Astrocyte (in vitro differentiated cells and primary cell): ENCODE results near the gene C1orf174. TPM values are rescaled to one million over a fixed set of nuclear protein-coding genes. Genes with fewer than 3 reads are reported as not detected.

Source experiments
- DNase-seq: peaks from one replicate; pipeline ENCODE4 v3.0.0-alpha.2; 2010; ENCODE audit warnings: low read depth
- FAIRE-seq: peaks from 2 replicates; lab custom pipeline; 2011; peaks lifted over from hg19 to GRCh38; lab: Jason Lieb, UNC
- H2AFZ ChIP-seq: 2 replicates; pipeline ENCODE4 v1.6.0; 2012; ENCODE audit warnings: low read depth, low read length, inconsistent platforms
- H3K27ac ChIP-seq: 2 replicates; pipeline ENCODE4 v1.5.1; 2011; ENCODE audit warnings: low read depth, low read length, inconsistent platforms
- H3K27me3 ChIP-seq: 2 replicates; pipeline ENCODE4 v1.6.0; 2011; ENCODE audit warnings: low read length, inconsistent platforms; ENCODE audit not compliant: insufficient read depth
- H3K36me3 ChIP-seq: 2 replicates; pipeline ENCODE4 v1.5.1; 2011; ENCODE audit warnings: low read length, inconsistent platforms; ENCODE audit not compliant: insufficient read depth
- H3K4me1 ChIP-seq: 2 replicates; pipeline ENCODE4 v1.5.1; 2011; ENCODE audit warnings: low read length, inconsistent platforms; ENCODE audit not compliant: insufficient read depth
- H3K4me2 ChIP-seq: 2 replicates; pipeline ENCODE4 v1.6.0; 2012; ENCODE audit warnings: low read length, inconsistent platforms
- H3K4me3 ChIP-seq: 2 replicates; pipeline ENCODE4 v1.5.1; 2011; ENCODE audit warnings: low read depth, mild to moderate bottlenecking, low read length, inconsistent platforms; ENCODE audit not compliant: insufficient read depth
- H3K79me2 ChIP-seq: 2 replicates; pipeline ENCODE4 v1.6.0; 2012; ENCODE audit warnings: mild to moderate bottlenecking, low read length, inconsistent platforms; ENCODE audit not compliant: insufficient read depth
- H3K9ac ChIP-seq: 2 replicates; pipeline ENCODE4 v1.6.0; 2012; ENCODE audit warnings: mild to moderate bottlenecking, low read length, inconsistent platforms
- H3K9me3 ChIP-seq: 2 replicates; pipeline ENCODE4 v1.5.1; 2012; ENCODE audit warnings: low read depth, mild to moderate bottlenecking, low read length, inconsistent platforms; ENCODE audit not compliant: insufficient read depth
- H4K20me1 ChIP-seq: 2 replicates; pipeline ENCODE4 v1.6.0; 2012; ENCODE audit warnings: low read length, inconsistent platforms; ENCODE audit not compliant: insufficient read depth
- H3K27ac Mint-ChIP-seq: one replicate; pipeline ENCODE4 v1.8.0; 2021; ENCODE audit warnings: mild to moderate bottlenecking, mixed read lengths; ENCODE audit not compliant: unreplicated experiment
- H3K27me3 Mint-ChIP-seq: one replicate; pipeline ENCODE4 v1.8.0; 2021; ENCODE audit warnings: low read depth, mixed read lengths; ENCODE audit not compliant: unreplicated experiment
- H3K36me3 Mint-ChIP-seq: one replicate; pipeline ENCODE4 v1.8.0; 2021; ENCODE audit warnings: low read depth, mixed read lengths; ENCODE audit not compliant: unreplicated experiment
- H3K4me1 Mint-ChIP-seq: one replicate; pipeline ENCODE4 v1.8.0; 2021; ENCODE audit warnings: low read depth, mixed read lengths; ENCODE audit not compliant: unreplicated experiment
- H3K4me3 Mint-ChIP-seq: one replicate; pipeline ENCODE4 v1.8.0; 2021; ENCODE audit warnings: mild to moderate bottlenecking, moderate library complexity, mixed read lengths; ENCODE audit not compliant: unreplicated experiment
- H3K9me3 Mint-ChIP-seq: one replicate; pipeline ENCODE4 v1.8.0; 2021; ENCODE audit warnings: mild to moderate bottlenecking, mixed read lengths; ENCODE audit not compliant: unreplicated experiment
- CTCF ChIP-seq: IDR thresholded peaks from 2 replicates; pipeline ENCODE4 v1.5.1; 2011; ENCODE audit warnings: low read depth, mild to moderate bottlenecking, inconsistent platforms, low read length, moderate library complexity; ENCODE audit not compliant: insufficient read depth
- EZH2 ChIP-seq: IDR thresholded peaks from 2 replicates; pipeline ENCODE4 v1.6.1; 2012; ENCODE audit warnings: mild to moderate bottlenecking, low read length, inconsistent platforms; ENCODE audit not compliant: insufficient read depth
- total RNA-seq: library from RNA; stranded (reverse); gene quantifications from 2 replicates; pipeline ENCODE4 v1.2.1, GENCODE V29; 2021

C1orf174 gene
- total RNA-seq, 1 donor from 2014 or later, result 26.1 TPM

- H3K4me3 ChIP-seq, result no peak overlapping the region
- no peaks in the 10 kb centered on the region for H3K9me3 Mint-ChIP-seq
- no peaks in the 10 kb centered on the region for H3K9me3 ChIP-seq
- H3K9ac ChIP-seq, result no peak overlapping the region
- H4K20me1 ChIP-seq, result peaks cover 5% of the 10 kb centered on the region
- no peaks in the 10 kb centered on the region for H3K4me1 ChIP-seq
- H3K4me1 Mint-ChIP-seq, result no peaks in the 10 kb centered on the region
- no peak overlapping the region for H3K4me3 Mint-ChIP-seq
- H3K4me2 ChIP-seq, result no peak overlapping the region
- H3K27me3 Mint-ChIP-seq, result no peaks in the 10 kb centered on the region
- no peaks in the 10 kb centered on the region for H3K27me3 ChIP-seq
- H3K36me3 ChIP-seq, result peaks cover 3% of the 10 kb centered on the region
- no peak overlapping the region for H3K27ac Mint-ChIP-seq
- DNase-seq (no peak), FAIRE-seq (no peak)
- TF ChIP-seq EZH2, result no peak
- TF ChIP-seq CTCF, result no peak
- no peaks in the 10 kb centered on the region for H3K79me2 ChIP-seq
- no peak overlapping the region for H2AFZ ChIP-seq
- H3K27ac ChIP-seq, result no peak overlapping the region
- H3K36me3 Mint-ChIP-seq, result peaks cover 24% of the 10 kb centered on the region
Observed at GRCh38 chr1:3872546-3872945, 27.5 kb downstream of the C1orf174 start.

- H4K20me1 ChIP-seq, result peaks cover 5% of the 10 kb centered on the region
- Mint-ChIP-seq H3K4me3 (no peak overlapping the region), H3K36me3 (peaks cover 23% of the 10 kb centered on the region), H3K27ac (no peak overlapping the region), H3K4me1 (no peaks in the 10 kb centered on the region), H3K27me3 (no peaks in the 10 kb centered on the region), H3K9me3 (no peaks in the 10 kb centered on the region)
- H3K9ac ChIP-seq, result no peak overlapping the region
- FAIRE-seq (no peak), DNase-seq (no peak)
- H3K27me3 ChIP-seq, result no peaks in the 10 kb centered on the region
- TF ChIP-seq CTCF, result no peak
- no peak for TF ChIP-seq EZH2
- H3K4me3 ChIP-seq, result no peak overlapping the region
- H3K9me3 ChIP-seq, result no peaks in the 10 kb centered on the region
- H3K4me1 ChIP-seq, result no peaks in the 10 kb centered on the region
- no peak overlapping the region for H2AFZ ChIP-seq
- H3K4me2 ChIP-seq, result no peak overlapping the region
- H3K27ac ChIP-seq, result no peak overlapping the region
- peaks cover 3% of the 10 kb centered on the region for H3K36me3 ChIP-seq
- H3K79me2 ChIP-seq, result no peaks in the 10 kb centered on the region
Observed at GRCh38 chr1:3871451-3871805, 28.6 kb downstream of the C1orf174 start.

DNA sequence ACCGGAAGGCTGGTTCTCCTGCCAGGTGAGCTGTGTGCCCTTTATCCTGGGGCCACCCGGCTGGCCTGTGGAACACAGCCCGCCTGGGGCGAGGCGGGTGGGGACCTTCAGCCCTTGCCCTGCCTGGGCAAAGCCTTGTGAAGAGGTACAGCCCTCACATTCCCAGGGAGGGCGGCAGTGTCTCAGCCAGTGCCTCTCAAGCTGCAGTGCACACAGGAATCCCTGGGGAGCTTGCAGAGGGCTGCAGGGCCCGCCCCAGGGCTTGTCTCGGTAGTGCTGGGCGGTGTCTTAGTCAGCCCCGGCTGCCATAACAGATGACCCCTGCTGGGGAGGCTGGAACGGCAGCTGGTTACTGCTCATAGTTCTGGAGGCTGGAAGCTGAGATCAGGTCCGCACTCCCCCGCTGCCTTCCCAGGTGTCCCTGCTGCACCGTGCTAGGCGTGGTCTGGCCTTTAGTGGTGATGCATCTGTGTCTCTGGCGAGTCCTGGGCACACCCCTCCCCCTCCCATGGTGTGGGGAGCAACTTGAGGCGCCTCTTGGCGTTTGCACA is 30.2 kb downstream of the C1orf174 start:
- Mint-ChIP-seq H3K9me3 (no peaks in the 10 kb centered on the region), H3K36me3 (peaks cover 17% of the 10 kb centered on the region), H3K27me3 (no peaks in the 10 kb centered on the region), H3K4me3 (no peak overlapping the region), H3K27ac (no peak overlapping the region), H3K4me1 (no peaks in the 10 kb centered on the region)
- TF ChIP-seq EZH2, result no peak
- TF ChIP-seq CTCF, result no peak
- no peaks in the 10 kb centered on the region for H3K27me3 ChIP-seq
- H3K36me3 ChIP-seq, result no peaks in the 10 kb centered on the region
- H4K20me1 ChIP-seq, result peaks cover 5% of the 10 kb centered on the region
- no peaks in the 10 kb centered on the region for H3K9me3 ChIP-seq
- no peak overlapping the region for H3K9ac ChIP-seq
- no peak for DNase-seq
- H3K79me2 ChIP-seq, result no peaks in the 10 kb centered on the region
- H3K4me2 ChIP-seq, result no peak overlapping the region
- no peak for FAIRE-seq
- H3K4me1 ChIP-seq, result no peaks in the 10 kb centered on the region
- no peak overlapping the region for H3K27ac ChIP-seq
- no peak overlapping the region for H3K4me3 ChIP-seq
- H2AFZ ChIP-seq, result no peak overlapping the region
